HL-60/S4 (cell line): ENCODE results near the gene FBXL13.
"Not testable (repeated sequence)": the region's sequence is repeated elsewhere in the genome, so short reads cannot be mapped to it uniquely, and the experiment has no call there.

Experiments
- in situ Hi-C: fragments of 300-500 bp; cut with MboI; formaldehyde crosslinking; loops from 2 replicates; pipeline ENCODE4 v1.14.3; 2022; ENCODE audit warnings: low sequenced_read_pairs

FBXL13 gene

DNA sequence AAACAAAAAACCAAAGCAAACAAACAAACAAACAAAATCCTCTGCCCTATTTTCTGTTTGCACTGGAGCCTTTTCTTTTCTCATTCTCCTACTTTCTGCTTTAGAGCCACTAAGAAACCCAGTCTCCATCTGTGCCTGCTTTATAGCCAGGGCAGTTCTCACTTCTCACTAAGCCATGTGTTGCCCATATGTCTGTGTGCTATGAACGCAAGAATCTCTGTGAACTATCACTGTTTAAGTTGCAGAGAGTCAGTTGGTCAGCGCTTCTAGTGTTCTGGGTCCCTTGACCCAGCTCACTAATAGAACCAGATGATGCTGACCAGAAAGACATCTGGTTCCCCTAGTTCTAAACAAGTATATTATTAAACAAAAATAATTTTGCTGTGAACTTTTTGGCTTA is 244.4 kb downstream of the FBXL13 start:
- in situ Hi-C loops: no loop called here

DNA sequence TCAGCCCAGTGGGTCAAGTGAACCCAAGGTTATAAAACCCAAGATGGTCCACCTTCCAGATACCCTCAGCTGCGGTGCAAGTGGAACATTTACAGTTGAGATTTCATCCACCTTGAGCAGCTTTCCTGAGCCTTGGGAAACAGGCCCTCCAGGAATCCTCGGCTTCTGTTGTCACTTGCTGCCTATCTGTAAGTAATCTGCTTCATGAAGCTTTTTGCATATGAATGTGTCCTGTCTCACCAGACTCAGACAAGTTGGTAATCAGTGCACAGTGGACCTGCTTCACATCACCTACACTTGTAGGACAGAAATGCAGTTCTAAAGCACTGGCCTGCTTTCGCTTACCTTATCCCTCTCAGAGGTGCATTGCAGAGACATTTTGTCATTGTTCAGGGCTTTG is 245.5 kb downstream of the FBXL13 start:
- in situ Hi-C loops: no loop called here

DNA sequence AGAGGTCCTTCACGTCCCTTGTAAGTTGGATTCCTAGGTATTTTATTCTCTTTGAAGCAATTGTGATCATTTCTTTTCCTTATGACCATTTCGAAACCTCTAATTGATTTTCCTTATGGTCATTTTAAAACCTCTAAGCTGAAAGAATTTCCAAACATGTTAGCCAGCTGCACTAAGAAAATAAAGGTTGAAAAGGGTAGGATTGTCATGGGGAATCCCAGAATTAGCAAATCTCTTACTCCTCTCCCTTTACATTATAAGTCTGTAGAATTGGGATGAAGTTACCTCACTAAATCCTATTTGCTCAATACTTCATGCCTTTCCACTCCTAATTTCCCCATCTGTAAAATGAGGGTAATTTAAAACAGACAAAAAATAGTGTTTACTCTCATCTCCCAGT is 246.3 kb downstream of the FBXL13 start:
- in situ Hi-C loops: no loop called here

DNA sequence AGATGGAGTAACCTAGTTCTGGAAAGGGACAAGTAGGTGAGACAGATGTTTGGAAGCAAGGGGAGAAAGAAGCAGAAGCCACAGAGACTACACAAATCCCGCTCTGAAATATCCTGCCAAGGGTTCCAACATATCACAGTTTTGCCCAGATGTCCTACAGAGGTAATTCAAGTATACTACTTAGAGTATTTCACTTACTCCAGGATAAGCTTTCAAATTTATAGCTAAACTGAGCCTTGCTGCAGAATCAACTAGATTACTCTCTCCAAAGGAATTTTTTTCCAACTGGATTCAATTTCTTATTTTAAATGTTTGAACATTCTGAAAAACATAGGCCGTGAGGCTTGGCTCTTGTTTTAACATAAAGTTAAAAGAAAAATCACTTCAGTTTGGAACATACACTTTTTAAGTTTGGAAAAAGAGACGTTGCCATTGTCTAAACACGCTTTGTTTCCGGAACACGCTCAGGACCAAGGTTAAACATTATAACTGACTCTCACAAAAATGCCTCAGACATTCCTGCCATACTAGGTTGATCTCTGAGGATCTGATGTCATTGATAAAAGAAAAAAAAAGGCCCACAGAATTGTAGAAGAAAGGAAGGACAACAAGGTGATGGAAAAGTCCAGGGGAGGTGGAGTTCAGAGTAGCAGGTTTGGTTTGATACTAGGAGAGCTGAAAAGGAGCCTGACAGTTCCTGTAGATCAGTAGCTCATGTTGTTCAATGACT is 251.0 kb downstream of the FBXL13 start:
- in situ Hi-C loops: no loop called here

DNA sequence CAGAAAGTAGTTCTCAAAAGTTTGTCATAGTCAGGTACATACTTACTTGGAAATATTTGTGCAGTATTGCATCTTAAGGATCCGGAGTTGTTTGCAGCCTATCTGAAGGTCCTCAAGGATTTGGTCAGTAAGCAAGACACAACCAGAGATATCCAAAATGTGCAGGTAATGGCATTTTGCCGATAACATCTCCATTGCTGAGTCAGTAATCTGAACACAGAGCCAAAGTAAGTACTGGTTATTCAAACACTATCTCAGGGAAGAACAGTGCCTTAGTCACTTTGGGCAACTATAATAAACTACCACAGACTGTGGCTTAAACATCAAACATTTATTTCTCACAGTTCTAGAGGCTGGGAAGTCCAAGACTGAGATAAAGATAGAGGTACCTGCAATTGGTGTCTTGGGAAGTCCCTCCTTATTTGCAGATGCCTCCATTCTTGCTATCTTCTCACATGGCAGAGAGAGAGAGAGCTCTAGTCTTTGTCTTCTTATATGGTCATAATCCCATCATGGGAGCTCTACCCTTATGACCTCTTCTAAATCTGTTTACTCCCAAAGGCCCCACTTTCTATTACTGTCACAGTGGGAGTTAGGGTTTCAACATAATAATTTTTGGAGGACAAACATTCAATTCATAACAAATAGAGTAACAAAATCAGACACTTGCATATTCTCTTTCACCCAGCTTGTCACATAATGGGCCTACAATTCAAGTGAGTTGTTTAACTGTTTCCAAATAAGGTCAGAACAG is 252.4 kb downstream of the FBXL13 start:
- in situ Hi-C loops: no loop called here

DNA sequence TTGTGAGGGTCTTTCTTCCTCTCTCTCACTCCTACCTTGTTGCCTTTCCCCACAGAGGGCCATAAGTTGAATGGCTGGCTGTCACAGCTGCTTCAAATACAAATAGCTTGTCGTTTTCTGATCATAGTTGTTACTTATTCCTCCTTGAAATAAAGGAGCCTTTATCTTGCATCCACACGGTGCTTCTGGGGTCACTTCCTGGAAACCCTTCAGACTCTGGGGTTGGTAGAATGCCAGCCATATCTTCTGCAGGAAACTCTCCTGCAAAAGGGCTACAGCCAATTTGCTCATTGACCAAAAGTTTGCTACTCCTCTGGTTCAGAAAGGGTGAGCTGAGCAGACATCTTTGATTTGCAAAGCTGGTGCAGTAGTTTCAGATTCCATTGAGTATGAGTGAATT is 255.4 kb downstream of the FBXL13 start:
- in situ Hi-C loops: no loop called here

DNA sequence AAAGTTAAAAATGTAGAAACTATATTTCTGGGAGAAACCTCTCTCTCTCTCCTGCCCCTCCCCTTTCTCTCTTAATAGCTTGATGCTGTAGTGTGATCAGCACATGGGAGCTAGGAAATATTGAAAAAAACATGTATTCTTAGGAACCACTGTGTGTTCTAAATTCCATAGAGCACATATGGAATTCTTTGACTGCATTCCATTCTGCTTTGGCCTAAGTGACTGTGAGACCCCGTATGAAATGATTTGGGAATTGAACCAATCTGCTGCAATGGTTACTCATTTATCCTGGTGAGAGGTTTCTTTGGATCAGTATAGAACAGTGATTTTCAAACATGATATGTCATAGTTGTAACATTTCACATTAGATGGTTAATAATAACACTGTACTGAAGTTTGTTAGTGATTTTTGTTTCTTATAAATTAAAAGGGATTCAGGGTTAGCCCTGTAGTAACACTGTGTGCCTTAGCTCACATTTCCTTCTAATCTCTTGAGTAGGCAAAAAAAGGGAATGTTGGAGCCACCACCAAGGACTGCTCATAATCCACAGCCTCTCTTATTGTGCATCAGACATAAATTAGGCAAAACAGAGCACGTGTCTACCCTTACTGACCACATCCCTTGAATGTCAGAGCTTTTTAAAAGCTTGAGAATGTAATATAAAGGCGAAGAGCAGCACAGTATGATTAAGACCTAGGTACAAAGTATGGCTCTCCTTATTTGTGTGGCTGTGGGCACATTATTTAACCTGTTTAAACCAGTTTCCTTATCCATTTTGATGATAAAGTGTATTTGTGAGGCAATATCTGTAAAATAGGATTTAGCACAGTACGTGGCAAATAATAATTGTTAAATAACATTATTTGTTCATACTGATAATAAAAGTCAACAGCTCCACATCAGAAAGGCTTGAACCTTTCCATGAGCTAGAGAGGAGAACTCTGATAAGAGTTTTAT is 256.7 kb downstream of the FBXL13 start:
- in situ Hi-C loops: no loop called here

DNA sequence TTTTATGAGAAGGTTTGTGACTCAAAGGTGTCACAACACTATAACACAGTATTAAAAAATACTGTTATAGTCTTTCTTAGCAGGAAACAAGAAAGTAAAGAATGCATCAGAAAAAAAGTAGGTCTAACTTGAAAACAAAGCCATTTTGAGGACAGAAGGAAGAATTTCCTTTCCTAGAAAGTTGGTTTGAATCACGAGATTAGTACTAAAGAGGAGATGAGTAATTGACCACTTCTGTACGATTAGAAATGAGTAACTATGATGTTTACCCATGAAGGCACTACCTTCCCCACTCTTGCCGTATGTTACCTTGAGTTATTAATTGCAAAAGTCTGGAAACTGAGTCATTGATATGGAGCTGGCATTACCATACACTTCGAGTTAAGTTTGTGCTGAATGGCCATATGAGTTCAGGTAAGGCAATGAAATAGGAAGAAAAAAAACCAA is 260.5 kb downstream of the FBXL13 start:
- in situ Hi-C loops: no loop called here

DNA sequence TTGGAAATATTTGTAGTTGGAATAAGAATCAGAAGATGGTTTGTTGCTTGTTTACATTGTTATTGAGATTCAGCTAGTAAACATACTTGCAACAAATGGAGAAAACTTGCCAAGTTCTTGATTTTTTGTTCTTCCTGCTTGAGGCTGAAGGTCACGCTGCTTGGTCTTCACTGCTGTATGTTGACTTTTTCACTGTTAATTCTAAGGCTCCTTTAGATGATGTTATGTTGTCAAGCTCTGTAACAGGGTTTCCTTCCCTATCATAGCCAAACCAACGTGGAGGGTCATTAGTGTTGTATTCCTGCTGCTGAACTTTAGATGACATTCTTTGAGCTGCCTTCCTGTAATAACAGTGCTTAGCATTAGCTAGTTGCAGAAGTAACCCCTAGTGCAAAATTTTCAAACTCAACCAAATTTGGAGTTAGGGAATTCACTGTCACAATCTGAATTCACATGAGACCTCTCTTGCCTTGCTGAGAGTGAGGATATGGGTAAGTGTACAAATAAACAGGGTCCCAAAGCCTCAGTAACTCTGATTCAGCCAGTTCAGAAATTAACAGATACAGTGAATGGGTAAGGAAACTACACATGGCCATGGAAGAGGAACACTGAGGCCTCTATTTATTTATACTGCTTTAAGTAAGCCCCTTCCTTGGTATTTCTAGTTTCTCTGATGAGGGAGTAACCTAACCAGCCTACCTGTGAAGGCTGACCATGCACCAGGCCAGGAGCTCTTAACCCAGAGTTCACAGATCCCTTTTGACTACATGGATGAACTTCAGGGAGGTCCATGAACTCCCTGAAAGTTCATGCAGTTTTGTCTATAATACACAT is 261.2 kb downstream of the FBXL13 start:
- in situ Hi-C loops: no loop called here

DNA sequence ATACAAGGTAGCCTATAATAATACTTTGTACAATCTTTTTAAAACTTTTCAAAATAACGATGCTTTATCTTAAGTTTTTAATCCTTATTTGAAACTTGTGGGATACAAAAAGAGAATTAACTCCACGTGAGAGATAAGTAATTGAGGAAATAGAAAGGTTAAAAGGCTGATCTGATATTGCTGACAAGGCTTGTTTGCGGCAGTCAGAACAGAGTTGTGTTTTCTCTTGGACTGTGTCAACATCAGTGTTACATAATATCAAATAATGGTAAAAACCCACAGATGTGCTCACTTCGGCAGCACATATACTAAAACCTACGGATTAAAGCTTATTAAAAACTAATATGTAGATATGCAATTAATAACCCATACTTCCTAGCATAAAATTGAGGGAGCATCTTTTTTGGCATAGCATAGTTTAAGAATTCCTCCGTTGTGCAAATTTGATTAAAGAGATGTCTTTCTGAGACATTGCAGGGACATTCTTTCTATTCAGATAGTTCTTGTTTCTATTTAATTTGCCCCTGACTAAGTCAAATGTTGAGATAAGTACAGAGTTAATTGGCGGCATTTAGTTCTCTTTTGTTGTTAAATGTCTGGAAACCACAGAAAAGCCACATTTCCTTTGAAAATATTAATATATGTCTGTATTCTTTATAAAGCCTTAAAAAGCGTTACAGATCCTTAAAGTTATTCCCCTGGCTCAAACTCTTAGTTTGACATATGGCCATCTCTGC is 262.5 kb downstream of the FBXL13 start:
- in situ Hi-C loops: no loop called here

DNA sequence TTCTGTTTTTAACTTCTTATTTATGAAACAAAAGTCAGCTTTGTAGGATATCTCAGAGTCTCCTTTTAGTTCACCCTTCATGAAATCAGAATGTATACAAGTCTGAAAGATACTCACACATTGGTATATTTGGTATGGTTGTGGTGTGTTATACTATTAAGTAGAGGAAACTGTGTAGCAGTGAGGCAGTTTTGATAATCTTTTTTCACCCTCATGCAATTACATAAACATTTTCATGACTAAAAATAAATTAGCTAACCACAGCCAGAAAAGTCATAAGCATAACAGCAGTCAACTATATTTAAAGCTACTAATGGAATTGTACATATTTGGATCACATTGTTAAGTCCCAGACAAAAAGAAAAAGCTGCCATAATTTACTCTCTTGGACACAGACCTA is 263.7 kb downstream of the FBXL13 start:
- in situ Hi-C loops: no loop called here

DNA sequence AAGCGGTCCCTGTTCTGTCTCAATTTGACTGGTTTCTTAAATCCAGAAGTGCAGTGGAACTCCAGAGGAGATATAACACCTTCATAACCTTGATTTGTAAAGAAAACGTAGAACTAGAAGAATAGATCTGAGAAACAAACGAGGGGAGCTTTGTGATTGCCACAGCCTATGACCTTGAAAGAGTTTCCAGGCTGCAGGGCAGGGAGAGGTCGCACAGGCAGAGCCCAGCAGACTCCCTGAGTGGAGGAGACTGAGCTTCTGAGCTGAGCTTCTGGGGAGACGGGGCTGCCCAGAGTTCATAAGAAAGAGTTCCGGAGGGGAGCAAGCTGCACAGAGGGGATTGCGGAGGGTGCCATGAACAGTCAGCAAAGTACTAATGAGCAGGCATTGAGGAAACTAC is 268.0 kb downstream of the FBXL13 start:
- in situ Hi-C loops: no loop called here

DNA sequence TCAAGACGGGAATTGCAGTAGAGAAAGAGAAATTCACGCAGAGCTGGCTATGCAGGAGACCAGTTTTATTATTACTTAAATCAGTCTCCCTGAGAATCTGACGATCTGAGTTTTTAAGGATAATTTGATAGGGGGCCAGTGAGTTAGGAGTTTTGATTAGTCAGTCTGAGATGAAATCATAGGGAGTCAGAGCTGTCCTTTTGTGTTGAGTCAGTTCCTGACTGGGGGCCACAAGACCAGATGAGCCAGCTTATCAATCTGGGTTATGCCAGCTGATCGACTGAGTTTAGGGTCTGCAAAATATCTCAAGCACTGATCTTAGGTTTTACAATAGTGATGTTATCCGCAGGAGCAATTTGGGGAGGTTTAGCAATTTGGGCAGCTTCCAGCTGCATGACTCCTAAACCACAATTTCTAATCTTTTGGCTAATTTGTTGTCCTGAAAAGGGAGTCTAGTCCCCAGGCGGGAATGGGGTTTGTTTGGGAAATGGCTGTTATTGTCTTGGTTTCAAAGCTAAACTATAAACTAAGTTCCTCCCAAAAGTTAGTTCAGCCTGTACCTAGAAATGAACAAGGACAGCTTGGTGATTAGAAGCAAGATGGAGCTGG is 278.5 kb downstream of the FBXL13 start:
- in situ Hi-C loops: not testable (repeated sequence)

DNA sequence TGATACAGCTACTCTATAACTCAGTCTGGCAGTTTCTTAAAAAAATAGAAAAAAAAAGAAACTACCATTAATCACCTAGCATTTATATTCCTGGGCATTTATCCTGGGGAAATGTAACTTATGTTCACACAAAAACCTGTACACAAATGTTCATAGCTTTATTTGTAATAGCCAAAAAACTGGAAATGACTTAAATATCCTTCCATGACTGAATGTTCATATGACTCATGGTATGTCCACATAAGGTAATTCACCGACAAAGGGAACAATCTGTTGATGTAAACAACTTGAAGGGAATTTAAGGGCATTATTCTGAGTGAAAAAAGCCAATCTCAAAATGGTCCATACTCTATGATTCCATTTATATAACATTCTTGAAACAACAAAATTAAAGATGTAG is 280.0 kb downstream of the FBXL13 start:
- in situ Hi-C loops: not testable (repeated sequence)

DNA sequence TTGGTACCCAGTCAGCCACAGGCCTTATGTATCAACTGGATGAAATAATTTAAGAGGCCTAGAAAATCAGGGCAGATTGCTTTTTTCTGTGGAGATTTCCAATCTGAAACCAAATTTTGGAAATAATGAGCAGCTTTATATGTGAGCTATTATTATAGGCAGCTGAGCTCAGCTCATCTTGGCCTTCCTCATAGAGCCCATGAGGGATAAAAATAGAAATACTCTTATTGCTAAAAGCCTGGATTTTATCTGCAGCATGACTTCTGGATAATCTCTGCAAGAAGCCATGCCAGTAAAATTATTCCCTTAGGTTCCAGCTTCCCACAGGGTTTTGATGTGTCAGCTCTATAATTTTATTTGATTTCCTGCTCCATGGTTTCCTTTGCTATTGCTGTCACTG is 282.8 kb downstream of the FBXL13 start:
- in situ Hi-C loops: not testable (repeated sequence)

DNA sequence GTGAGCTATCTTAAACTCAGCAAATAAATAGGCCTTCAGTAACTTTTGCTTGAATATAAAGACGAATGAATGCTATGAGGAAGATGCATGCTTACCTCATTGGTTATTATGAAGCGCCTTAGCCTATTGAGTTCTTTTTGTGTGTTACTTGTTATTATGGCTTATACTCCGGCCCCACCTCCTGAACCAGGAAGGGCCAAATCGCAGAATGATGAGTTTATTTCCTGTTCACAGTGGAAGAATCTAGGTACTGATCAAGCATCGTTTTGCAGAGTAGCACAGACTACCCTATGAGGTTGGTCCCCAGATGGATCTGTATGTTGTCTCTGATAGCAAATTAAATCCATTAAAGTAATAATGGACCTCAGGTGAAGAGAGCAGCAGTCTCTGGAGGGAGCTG is 283.2 kb downstream of the FBXL13 start:
- in situ Hi-C loops: not testable (repeated sequence)

DNA sequence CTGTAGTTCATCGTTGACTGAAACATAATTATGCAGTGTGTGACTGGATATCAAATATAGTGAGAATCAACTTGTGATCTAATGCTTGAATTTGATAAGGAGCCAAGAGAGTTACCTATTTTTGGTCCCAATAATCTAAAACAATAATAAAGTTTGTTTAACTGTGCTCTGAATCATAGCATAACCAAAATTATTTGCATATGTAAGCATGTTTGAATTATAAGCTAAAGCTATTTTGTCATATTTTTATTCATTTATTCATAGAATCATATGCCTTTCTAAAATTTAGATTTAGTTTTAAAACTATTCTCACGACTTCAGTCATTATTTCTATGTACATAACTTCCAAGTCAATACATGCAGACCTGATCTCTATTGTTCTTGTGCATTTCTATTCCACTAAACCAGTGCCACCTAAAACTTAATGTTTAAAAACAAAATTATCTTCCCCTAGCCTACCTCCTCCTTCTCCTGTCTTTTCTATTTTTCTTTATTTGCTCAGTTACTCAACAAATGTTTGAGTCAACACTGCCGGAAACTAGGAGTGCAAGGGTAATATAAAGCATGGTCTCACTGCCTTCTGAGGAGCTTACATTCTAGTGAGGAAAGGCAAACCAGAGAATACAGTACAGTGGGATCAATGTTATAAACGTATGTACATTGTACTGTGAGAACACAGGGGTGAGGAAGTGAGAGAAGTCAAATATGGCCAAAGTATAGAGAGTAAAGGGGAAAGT is 284.1 kb downstream of the FBXL13 start:
- in situ Hi-C loops: not testable (repeated sequence)

DNA sequence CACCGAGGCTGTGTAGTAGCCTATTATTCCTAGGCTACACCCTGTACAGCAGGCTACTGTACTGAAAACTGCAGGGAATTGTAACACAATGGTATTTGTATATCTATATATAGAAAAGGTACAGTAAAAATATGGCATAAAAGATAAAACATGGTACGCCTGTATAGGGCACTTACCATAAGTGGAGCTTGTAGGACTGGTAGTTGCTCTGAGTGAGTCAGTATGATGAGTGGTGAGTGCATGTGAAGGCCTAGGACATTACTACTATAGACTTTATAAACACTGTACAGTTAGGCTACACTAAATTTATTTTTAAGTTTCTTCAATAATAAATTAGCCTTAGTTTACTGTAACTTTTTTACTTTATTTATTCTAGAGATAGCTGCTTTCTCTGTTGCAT is 285.8 kb downstream of the FBXL13 start:
- in situ Hi-C loops: not testable (repeated sequence)

DNA sequence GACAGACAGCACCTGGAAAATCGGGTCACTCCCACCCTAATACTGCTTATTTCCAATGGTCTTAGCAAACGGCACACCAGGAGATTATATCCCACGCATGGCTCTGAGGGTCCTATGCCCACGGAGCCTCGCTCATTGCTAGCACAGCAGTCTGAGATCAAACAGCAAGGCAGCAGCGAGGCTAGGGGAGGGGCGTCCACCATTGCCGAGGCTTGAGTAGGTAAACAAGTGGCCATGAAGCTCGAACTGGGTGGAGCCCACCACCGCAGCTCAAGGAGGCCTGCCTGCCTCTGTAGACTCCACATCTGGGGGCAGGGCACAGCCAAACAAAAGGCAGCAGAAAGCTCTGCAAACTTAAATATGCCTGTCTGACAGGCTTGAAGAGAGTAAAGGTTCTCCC is 293.7 kb downstream of the FBXL13 start:
- in situ Hi-C loops: not testable (repeated sequence)
